HTR-8/SVneo (cell line): ENCODE results near the gene GCNT2.
"Not testable (repeated sequence)": the region's sequence is repeated elsewhere in the genome, so short reads cannot be mapped to it uniquely, and the experiment has no call there.

ENCODE experiments used
- DNase-seq: peaks from one replicate; pipeline ENCODE4 v3.0.0; 2011; ENCODE audit warnings: low spot score, mixed read lengths; ENCODE audit not compliant: insufficient read length
- FAIRE-seq: peaks from 2 replicates; lab custom pipeline; 2011; peaks lifted over from hg19 to GRCh38; lab: Jason Lieb, UNC

Gene GCNT2

GRCh38 chr6:10511477-10511876 lies 9.7 kb upstream of the GCNT2 start:
- DNase-seq (no peak), FAIRE-seq (peak; percentile 33)

GRCh38 chr6:10513544-10513943 lies 7.6 kb upstream of the GCNT2 start:
- FAIRE-seq (no peak), DNase-seq (no peak)

- DNase-seq (no peak), FAIRE-seq (no peak)
Measured at GRCh38 chr6:10514049-10514780, 6.9 kb upstream of the GCNT2 start.

DNA sequence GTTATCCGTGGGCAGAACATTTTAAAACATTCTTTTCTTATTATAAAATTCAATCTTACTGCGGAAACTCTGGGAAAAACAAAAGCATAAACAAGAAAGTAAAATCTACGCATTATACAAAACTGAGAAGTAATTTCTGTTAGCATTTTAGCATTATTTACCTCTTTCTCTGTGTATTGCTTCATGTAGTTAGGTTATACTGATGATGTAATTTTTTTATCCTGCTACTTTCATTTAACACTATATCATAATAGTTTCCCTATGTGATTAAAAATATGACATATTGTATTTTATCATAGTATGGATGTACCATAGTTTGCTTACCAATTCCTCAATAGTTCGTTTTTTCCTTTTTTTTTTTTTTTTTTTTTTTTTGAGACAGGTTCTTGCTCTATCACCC lies 4.2 kb upstream of the GCNT2 start:
- no peak for FAIRE-seq
- no peak for DNase-seq

GRCh38 chr6:10518557-10519407 lies 2.4 kb upstream of the GCNT2 start:
- DNase-seq, result no peak
- no peak for FAIRE-seq

- FAIRE-seq, DNase-seq: not testable (repeated sequence)
Measured at GRCh38 chr6:10519408-10519697, 1.8 kb upstream of the GCNT2 start.

GRCh38 chr6:10520468-10520867 lies 683 bp upstream of the GCNT2 start:
- FAIRE-seq (no peak), DNase-seq (no peak)

DNA sequence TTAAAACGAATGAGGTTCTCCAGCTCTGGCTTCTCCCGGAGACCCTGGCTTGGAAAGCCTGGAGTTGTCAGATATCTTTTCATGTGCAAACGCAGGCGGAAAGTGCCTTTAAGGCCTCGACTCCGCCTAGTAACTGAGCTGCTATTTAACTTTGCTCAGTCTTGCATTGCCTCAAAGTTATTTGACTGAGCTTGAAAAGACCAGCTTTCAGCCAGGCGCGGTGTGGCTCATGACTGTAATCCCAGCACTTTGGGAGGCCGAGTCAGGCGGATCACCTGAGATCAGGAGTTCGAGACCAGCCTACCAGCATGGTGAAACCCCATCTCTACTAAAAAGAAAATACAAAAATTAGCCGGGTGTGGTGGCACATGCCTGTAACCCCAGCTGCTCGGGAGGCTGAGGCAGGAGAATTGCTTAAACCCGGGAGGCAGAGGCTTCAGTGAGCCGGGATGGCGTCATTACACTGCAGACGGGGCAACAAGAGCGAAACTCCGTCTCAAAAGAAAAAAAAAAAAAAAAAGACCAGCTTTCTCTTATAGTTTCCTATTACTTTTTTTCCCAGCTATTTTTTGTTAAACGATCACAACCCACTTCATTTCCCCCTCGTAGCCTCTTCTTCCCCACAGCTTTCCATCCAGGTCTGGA lies 1.9 kb downstream of the GCNT2 start:
- no peak for FAIRE-seq

DNA sequence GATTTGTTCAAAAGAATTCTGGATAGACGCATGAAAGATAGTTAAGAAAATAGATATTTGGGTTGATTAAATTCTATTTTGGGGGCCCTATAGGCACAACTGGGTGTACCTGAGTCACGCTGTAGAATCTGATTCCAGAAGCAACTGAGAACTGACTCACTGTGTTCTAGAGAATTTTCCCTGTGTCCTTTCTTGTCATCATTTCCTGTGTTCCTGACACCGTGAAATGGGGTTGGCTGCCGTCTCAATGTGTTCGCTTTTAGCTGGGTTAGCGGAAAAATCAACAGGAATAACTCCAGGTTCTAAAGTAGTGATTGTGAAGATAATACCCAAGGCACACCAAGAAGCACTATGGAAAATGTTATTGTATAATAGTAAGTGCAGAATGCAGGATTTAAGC lies 5.0 kb downstream of the GCNT2 start:
- no peak for FAIRE-seq
- no peak for DNase-seq

More for the DNA sequence above, 1.9 kb downstream of the GCNT2 start:
- DNase-seq, result no peak

DNA sequence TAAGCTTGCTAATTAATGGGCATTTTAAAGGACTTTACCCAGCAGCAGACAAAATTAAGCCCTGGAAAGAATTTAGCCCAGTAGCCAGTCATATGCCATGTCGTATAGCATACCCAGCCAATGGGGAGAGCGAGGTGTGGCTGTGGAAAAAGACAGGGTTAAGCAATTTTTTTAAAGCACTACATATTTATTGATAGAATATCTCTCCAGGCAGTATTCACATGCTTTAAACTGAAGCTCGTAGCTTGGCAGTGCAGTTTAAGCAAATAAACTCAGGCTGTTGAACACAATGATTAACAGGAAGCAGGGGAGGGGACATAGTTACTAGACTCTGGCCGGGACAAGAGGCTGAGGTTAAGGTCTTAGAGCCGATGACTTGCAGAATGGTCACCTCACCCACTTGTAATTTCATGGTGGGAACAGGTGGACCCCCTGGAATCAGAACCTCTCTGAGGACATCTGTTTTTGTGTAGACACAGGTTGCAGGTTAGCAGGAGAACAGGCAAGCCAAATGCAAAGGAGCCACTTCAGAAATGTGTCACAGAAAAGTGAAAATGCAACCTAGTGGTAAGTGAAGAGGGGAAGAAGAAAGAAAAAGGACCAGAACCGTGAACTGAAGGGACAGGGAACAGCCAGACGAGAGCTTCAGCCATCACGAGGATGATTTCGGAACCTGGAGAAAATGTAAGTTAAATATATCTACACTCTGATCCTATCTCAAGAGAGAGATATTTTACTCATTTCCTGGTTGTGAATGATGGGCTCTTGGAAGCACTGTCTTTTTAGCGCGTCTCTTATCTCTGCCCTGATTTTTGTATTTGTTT lies 7.2 kb downstream of the GCNT2 start:
- no peak for FAIRE-seq
- peak; percentile 59 for DNase-seq

GRCh38 chr6:10529231-10529801 lies 8.2 kb downstream of the GCNT2 start:
- FAIRE-seq (peak; percentile 44), DNase-seq (no peak)

GRCh38 chr6:10529828-10530374 lies 8.8 kb downstream of the GCNT2 start:
- DNase-seq, FAIRE-seq: not testable (repeated sequence)

GRCh38 chr6:10531503-10531902 lies 10.4 kb downstream of the GCNT2 start:
- DNase-seq (no peak), FAIRE-seq (no peak)

DNA sequence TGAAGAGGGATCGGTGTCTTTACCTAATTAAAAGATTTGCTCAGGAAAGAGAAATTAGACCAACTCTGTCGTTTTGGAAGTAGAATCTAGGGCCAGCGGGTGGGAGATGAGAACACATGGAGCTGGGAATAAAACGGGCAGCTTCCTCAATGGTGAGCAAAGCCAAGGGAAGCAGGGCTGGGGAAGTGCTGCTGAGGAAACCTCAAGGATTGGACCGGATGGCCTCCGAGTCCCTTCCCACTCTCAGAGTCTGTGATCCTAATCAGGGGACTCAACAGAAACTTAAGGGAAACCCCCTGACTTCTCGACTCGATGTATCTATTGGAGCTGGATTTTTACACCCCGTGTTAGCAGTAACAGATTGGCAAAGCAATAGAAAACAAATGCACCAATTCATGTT lies 10.8 kb downstream of the GCNT2 start:
- no peak for FAIRE-seq
- DNase-seq, result no peak

GRCh38 chr6:10532392-10532791 lies 11.2 kb downstream of the GCNT2 start:
- FAIRE-seq (no peak), DNase-seq (no peak)

DNA sequence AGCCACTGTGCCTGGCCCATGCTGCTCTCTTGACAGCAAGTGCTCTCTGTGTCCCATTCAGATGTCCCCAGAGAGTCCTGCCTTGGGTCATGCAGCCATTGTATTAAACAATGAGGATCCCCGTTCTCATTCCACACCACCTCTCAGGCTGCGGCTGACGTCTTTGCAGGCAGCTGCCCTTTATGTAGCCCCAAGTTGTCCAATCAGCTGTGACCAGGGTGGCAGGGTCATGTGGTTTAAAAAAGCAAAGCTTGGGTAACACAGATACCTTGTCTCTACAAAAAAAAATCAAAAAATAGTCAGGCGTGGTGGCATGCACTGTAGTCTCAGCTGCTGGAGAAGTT lies 13.2 kb downstream of the GCNT2 start:
- DNase-seq, result no peak
- FAIRE-seq, result no peak

DNA sequence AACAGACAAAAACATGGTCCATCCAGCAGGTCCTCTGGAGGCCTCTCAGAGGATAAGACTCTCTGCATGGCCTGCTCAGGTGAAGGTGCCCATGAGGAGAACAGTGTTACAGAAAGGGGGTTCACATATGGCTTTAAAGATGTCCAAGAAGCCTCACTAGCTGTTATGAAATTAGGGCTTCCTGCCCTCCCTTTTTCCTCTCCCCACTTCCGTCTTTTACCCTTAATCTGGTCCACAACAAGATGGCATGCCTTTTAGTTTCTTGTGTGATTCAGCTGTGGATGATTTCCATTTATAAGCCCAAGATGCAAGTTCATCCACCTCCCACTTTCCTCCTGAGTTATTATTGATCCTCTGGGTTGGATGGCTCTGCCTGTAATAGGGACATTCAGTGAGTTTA lies 14.0 kb downstream of the GCNT2 start:
- DNase-seq (no peak), FAIRE-seq (no peak)

DNA sequence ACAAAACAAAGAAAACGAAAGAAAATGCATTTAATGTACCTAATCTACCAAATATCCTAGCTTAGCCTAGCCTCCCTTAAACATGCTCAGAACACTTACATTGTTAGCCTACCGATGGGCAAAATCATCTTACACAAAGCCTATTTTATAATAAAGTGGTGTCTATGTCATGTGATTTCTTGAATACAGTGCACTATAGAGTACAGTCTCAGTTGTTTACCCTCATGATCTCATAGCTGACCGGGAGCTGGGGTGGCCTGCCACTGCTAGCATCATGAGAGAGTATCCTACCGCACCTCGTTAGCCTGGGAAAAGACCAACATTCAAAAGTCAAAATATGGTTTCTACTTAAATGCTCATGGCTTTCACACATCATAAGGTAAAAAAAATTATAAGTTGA lies 16.6 kb downstream of the GCNT2 start:
- no peak for FAIRE-seq
- DNase-seq, result no peak

DNA sequence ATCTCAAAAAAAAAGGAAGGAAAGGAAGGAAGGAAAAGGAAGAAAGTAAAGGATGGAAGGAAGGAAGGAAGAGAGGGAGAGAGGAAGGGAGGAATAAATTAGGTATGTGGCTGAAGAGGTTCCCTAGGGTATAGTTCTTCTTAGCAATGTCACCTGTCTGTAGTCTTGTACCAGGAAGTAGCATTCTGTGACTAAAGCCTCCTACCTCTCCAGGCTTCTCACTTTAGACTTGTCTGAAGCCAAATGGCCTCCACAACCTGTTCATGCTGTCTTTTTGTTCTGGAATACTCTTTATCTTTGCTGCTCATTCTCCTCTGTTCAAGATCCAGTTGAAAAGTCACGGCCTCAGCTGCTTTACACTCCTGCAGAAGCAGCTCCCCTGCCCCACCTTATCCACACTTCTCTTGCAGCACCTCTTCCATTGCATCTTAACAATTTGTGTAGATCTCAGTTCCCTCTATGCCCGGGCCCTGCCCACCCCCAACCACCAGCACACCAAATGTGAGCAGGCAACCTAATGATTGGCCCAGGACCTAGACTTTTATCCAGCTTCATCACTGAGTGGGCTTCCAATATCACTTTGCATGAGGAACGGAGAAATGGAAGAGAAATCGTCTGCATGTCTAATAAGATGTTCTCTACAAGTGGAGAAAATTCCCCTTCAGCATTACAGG lies 19.1 kb downstream of the GCNT2 start:
- no peak for FAIRE-seq
- no peak for DNase-seq
